HepG2 (cell line): ENCODE measurements around the gene NR4A2. TPM values are rescaled to one million over a fixed set of nuclear protein-coding genes. Genes with fewer than 3 reads are reported as not detected.

ENCODE experiments used
- ATAC-seq: fragments of 200-7000 bp; cut with Tn5 transposase; 3 replicates; pipeline ENCODE4 v1.9.1; 2020; ENCODE audit warnings: mild to moderate bottlenecking, moderate library complexity
- BruUV-seq: library from RNA; stranded (reverse); fragments of 400-500 nt; replicated peaks from 2 replicates; lab custom pipeline; 2021; lab: Mats Ljungman, UMichigan
- CTCF ChIA-PET: fragments of 300-600 bp; formaldehyde crosslinking; extraction: SDS; loops from one replicate; lab custom pipeline; 2021; ENCODE audit warnings: low total read pairs, inconsistent platforms, low intra/inter-chr PET ratio; lab: Yijun Ruan, JAX
- POLR2A ChIA-PET: fragments of 350-600 bp; sonication (Branson Sonifier 250); formaldehyde crosslinking; loops from one replicate; lab custom pipeline; 2020; ENCODE audit warnings: antibody characterized with exemption, inconsistent platforms; lab: Yijun Ruan, JAX
- DNase-seq: peaks from one replicate; pipeline ENCODE4 v3.0.0-alpha.2; 2015; ENCODE audit warnings: low spot score
- FAIRE-seq: peaks from 3 replicates; lab custom pipeline; 2011; peaks lifted over from hg19 to GRCh38; lab: Jason Lieb, UNC
- H2AFZ ChIP-seq: one replicate; pipeline ENCODE4 v1.6.1; 2011; ENCODE audit warnings: low read length, inconsistent platforms
- H3K27ac ChIP-seq: fragments of 300-600 bp; 3 replicates; pipeline ENCODE4 v1.8.0; 2011; ENCODE audit warnings: mixed run types, mild to moderate bottlenecking, mixed read lengths, low read length, inconsistent platforms; ENCODE audit not compliant: insufficient read depth; ENCODE audit errors: extremely low read length
- H3K27me3 ChIP-seq, 2 experiments: fragments of 200-600 bp in 1 of 2; 2 replicates in 1 of 2; 3 replicates in 1 of 2; pipeline versions ENCODE4 v1.6.0 to v1.8.0; 2011; ENCODE audit warnings: low read length in 2 of 2, mild to moderate bottlenecking in 2 of 2, moderate library complexity in 2 of 2, inconsistent platforms in 1 of 2; ENCODE audit not compliant: insufficient read depth in 2 of 2, control insufficient read depth in 1 of 2
- H3K36me3 ChIP-seq, 2 experiments: fragments of 200-600 bp in 1 of 2; replicated peaks in 1 of 2; 2 replicates in 1 of 2; 3 replicates in 1 of 2; pipeline versions ENCODE4 v1.5.1 to v1.8.0; 2011; ENCODE audit warnings: low read length in 2 of 2, inconsistent platforms in 1 of 2; ENCODE audit not compliant: insufficient read depth in 2 of 2, control insufficient read depth in 1 of 2
- H3K4me1 ChIP-seq: 2 replicates; pipeline ENCODE4 v1.5.1; 2012; ENCODE audit warnings: low read length, inconsistent platforms; ENCODE audit not compliant: insufficient read depth
- H3K4me2 ChIP-seq: 2 replicates; pipeline ENCODE4 v1.6.0; 2011; ENCODE audit warnings: low read depth, low read length, inconsistent platforms
- H3K4me3 ChIP-seq, 3 experiments: fragments of 200-600 bp in 1 of 3; sonication (generic), shearing (Covaris generic) in 1 of 3; replicated peaks in 1 of 3; 2 replicates each; pipeline ENCODE4 v1.5.1; 2011 to 2016; ENCODE audit warnings: low read length in 3 of 3, inconsistent platforms in 2 of 3, low read depth in 2 of 3, mild to moderate bottlenecking in 2 of 3, control low read depth in 1 of 3, mixed read lengths in 1 of 3; ENCODE audit not compliant: insufficient read depth in 1 of 3
- H3K79me2 ChIP-seq: one replicate; pipeline ENCODE4 v1.6.1; 2011; ENCODE audit warnings: low read length, inconsistent platforms; ENCODE audit not compliant: insufficient read depth
- H3K9ac ChIP-seq: 2 replicates; pipeline ENCODE4 v1.6.0; 2011; ENCODE audit warnings: mild to moderate bottlenecking, low read depth, low read length, inconsistent platforms; ENCODE audit not compliant: insufficient read depth
- H3K9me3 ChIP-seq: 2 replicates; pipeline ENCODE4 v1.5.1; 2012; ENCODE audit warnings: mild to moderate bottlenecking, low read length
- H4K20me1 ChIP-seq: 2 replicates; pipeline ENCODE4 v1.6.0; 2011; ENCODE audit warnings: inconsistent platforms, mild to moderate bottlenecking, low read length, moderate library complexity; ENCODE audit not compliant: insufficient read depth
- DDIT3 ChIP-seq: sonication (generic); formaldehyde crosslinking; IDR thresholded peaks from 2 replicates; pipeline ENCODE4 v1.4.0; 2020; ENCODE audit warnings: mild to moderate bottlenecking, missing genetic modification reagents
- GZF1 ChIP-seq: sonication (generic); formaldehyde crosslinking; IDR thresholded peaks from 2 replicates; pipeline ENCODE4 v1.5.1; 2020; ENCODE audit warnings: mild to moderate bottlenecking, missing genetic modification reagents
- HNF1A ChIP-seq, 2 experiments: sonication (generic) in 1 of 2; formaldehyde crosslinking in 1 of 2; IDR thresholded peaks; 2 replicates each; pipeline versions ENCODE4 v1.4.0 to v1.6.1; 2016 to 2020; ENCODE audit warnings: borderline replicate concordance in 1 of 2, low read depth in 1 of 2, mild to moderate bottlenecking in 1 of 2, missing genetic modification reagents in 1 of 2
- KDM5B ChIP-seq: sonication (generic); formaldehyde crosslinking; IDR thresholded peaks from 2 replicates; pipeline ENCODE4 v1.4.0; 2020; ENCODE audit warnings: missing genetic modification reagents, mild to moderate bottlenecking, borderline replicate concordance
- NR2F1 ChIP-seq, 2 experiments: fragments of 450-650 bp in 1 of 2; formaldehyde crosslinking in 1 of 2; IDR thresholded peaks; 2 replicates each; pipeline versions ENCODE4 v1.5.0 to v1.6.1; 2016 to 2020; ENCODE audit warnings: mild to moderate bottlenecking in 1 of 2, missing compliant biosample characterization in 1 of 2, missing genetic modification reagents in 1 of 2, moderate library complexity in 1 of 2
- PATZ1 ChIP-seq: sonication (generic); formaldehyde crosslinking; IDR thresholded peaks from 2 replicates; pipeline ENCODE4 v1.4.0; 2020; ENCODE audit warnings: missing genetic modification reagents
- RARA ChIP-seq: IDR thresholded peaks from 2 replicates; pipeline ENCODE4 v1.6.1; 2016; ENCODE audit warnings: missing genetic modification reagents, missing compliant biosample characterization
- ZBTB7B ChIP-seq: sonication (generic); formaldehyde crosslinking; IDR thresholded peaks from 2 replicates; pipeline ENCODE4 v1.4.0; 2020; ENCODE audit warnings: missing genetic modification reagents
- ZKSCAN5 ChIP-seq: sonication (generic); formaldehyde crosslinking; IDR thresholded peaks from 2 replicates; pipeline ENCODE4 v1.5.1; 2020; ENCODE audit warnings: mild to moderate bottlenecking, missing genetic modification reagents
- ZNF17 ChIP-seq: sonication (generic); formaldehyde crosslinking; IDR thresholded peaks from 2 replicates; pipeline ENCODE4 v1.5.0; 2020; ENCODE audit warnings: mild to moderate bottlenecking, missing genetic modification reagents
- ZNF292 ChIP-seq: sonication (generic); formaldehyde crosslinking; IDR thresholded peaks from 2 replicates; pipeline ENCODE4 v1.8.1; 2022; ENCODE audit warnings: mild to moderate bottlenecking, low read depth, missing genetic modification reagents, borderline replicate concordance
- WGBS: methylation state at CpG from one replicate; pipeline ENCODE4 v1.1.6; 2017; ENCODE audit warnings: low lambda C conversion rate; 5-methylcytosine and 5-hydroxymethylcytosine counted together
- in situ Hi-C: cut with HindIII; loops from 2 replicates; pipeline ENCODE4 v1.10.0; 2017; ENCODE audit warnings: low pct_unique_long_range_greater_than_20kb; ENCODE audit not compliant: extremely low pct_ligation_motif_present
- intact Hi-C: fragments of 100-400 bp; cut with micrococcal nuclease; formaldehyde crosslinking; loops from one replicate; pipeline ENCODE4 v1.10.0; 2022; ENCODE audit not compliant: unreplicated experiment
- polyA plus RNA-seq, 8 experiments: library from polyadenylated mRNA; depleted of rRNA in 3 of 8; stranded (reverse) in 7 of 8; unstranded in 1 of 8; fragments of >200 nt; fragmentation: Illumina TruSeq in 4 of 8; extraction: Trizol in 4 of 8; gene quantifications; 2 replicates each; pipeline versions ENCODE4 v1.2.1 to v1.2.3, GENCODE V29; 2011 to 2016; ENCODE audit warnings: low read depth in 4 of 8, missing spikeins in 1 of 8, mixed read lengths in 1 of 8; ENCODE audit not compliant: insufficient read depth in 1 of 8
- total RNA-seq, 5 experiments: library from RNA; depleted of rRNA; stranded (reverse); fragments of >200 nt; fragmentation: Illumina TruSeq; extraction: Trizol; gene quantifications; 2 replicates each; pipeline ENCODE4 v1.2.3, GENCODE V29; 2016; ENCODE audit warnings: low read depth in 1 of 5
- TF ChIP-seq, protein P1 (sequence below): IDR thresholded peaks from 2 replicates; pipeline ENCODE4 v1.6.1; 2016; ENCODE audit warnings: missing compliant biosample characterization, missing genetic modification reagents, borderline replicate concordance
- TF ChIP-seq, protein P2 (sequence below): sonication (generic); formaldehyde crosslinking; IDR thresholded peaks from 2 replicates; pipeline ENCODE4 v1.4.0; 2020; ENCODE audit warnings: missing genetic modification reagents, borderline replicate concordance

NR4A2 gene
- total and polyA plus RNA-seq, 2 of the 13 experiments (the other 11 are each of a cell fraction or from before 2014, with no cell fraction given), result not detected

DNA sequence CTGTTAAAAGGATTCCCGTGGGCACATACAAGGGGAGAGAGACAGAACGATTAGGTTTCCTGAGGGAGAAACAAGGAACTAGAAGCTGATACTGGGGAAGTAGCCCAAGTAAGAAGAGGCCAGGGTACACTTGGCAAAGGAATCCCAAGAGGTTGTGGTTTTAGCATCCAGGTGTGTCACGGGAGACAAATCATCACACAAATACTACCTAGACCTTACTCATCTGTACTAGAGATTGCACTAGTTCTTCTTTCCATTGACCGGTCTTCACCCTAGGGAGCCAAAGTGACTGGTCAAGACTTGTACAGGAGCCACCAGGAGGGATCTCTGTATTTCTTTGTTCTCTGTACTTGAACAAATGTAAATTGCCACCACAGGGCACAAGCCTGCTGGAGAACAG lies 14.2 kb upstream of the NR4A2 start:
- CTCF ChIA-PET, result no interaction called here
- no peak for ATAC-seq
- intact Hi-C loops (no loop called here), in situ Hi-C loops (loop anchor here (10.0 to 25.0 kb wide), 2 partner anchors 708 to 841 kb away; no protein-coding TSS in a partner anchor)
- Histone ChIP-seq H2AFZ (no peak overlapping the region), H3K4me3 (no peak overlapping the region), H3K27ac (no peak overlapping the region), H4K20me1 (no peaks in the 10 kb centered on the region), H3K9ac (no peak overlapping the region), H3K4me2 (no peak overlapping the region), H3K79me2 (no peaks in the 10 kb centered on the region), H3K9me3 (no peaks in the 10 kb centered on the region), H3K27me3 (peaks cover 3 to 28% of the 10 kb centered on the region in 2 experiments; a peak in 3 of 5 replicates), H3K4me1 (peaks cover 7% of the 10 kb centered on the region; the same call in 1 of the 2 replicates), H3K36me3 (no peaks in the 10 kb centered on the region)
- no TSS peak for BruUV-seq
- no peak for DNase-seq
- no peak for FAIRE-seq
- POLR2A ChIA-PET, result no interaction called here
- WGBS, result 36% methylated on average over 4 of the region's 4 CpGs
- TF ChIP-seq KDM5B (CRISPR knock-in tag), result no peak
- no peak for TF ChIP-seq DDIT3 (CRISPR knock-in tag)
- TF ChIP-seq ZNF292 (CRISPR knock-in tag), result no peak
- TF ChIP-seq PATZ1, result no peak
- TF ChIP-seq RARA (CRISPR knock-in tag), result no peak
- no peak for TF ChIP-seq ZNF17 (CRISPR knock-in tag)
- TF ChIP-seq ZKSCAN5 (CRISPR knock-in tag), result no peak
- TF ChIP-seq NR2F1 (CRISPR knock-in tag; IDR thresholded peaks at IDR 0.05), result no peak
- TF ChIP-seq, protein P1, sequence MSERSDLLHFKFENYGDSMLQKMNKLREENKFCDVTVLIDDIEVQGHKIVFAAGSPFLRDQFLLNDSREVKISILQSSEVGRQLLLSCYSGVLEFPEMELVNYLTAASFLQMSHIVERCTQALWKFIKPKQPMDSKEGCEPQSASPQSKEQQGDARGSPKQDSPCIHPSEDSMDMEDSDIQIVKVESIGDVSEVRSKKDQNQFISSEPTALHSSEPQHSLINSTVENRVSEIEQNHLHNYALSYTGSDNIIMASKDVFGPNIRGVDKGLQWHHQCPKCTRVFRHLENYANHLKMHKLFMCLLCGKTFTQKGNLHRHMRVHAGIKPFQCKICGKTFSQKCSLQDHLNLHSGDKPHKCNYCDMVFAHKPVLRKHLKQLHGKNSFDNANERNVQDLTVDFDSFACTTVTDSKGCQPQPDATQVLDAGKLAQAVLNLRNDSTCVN (CRISPR knock-in tag), result no peak
- no peak for TF ChIP-seq HNF1A (IDR thresholded peaks at IDR 0.05; ENCODE audit: low read depth)
- TF ChIP-seq HNF1A (CRISPR knock-in tag; IDR thresholded peaks at IDR 0.05; ENCODE audit: borderline replicate concordance), result no peak
- no peak for TF ChIP-seq GZF1
- TF ChIP-seq ZBTB7B, result no peak
- TF ChIP-seq, protein P2, sequence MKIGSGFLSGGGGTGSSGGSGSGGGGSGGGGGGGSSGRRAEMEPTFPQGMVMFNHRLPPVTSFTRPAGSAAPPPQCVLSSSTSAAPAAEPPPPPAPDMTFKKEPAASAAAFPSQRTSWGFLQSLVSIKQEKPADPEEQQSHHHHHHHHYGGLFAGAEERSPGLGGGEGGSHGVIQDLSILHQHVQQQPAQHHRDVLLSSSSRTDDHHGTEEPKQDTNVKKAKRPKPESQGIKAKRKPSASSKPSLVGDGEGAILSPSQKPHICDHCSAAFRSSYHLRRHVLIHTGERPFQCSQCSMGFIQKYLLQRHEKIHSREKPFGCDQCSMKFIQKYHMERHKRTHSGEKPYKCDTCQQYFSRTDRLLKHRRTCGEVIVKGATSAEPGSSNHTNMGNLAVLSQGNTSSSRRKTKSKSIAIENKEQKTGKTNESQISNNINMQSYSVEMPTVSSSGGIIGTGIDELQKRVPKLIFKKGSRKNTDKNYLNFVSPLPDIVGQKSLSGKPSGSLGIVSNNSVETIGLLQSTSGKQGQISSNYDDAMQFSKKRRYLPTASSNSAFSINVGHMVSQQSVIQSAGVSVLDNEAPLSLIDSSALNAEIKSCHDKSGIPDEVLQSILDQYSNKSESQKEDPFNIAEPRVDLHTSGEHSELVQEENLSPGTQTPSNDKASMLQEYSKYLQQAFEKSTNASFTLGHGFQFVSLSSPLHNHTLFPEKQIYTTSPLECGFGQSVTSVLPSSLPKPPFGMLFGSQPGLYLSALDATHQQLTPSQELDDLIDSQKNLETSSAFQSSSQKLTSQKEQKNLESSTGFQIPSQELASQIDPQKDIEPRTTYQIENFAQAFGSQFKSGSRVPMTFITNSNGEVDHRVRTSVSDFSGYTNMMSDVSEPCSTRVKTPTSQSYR (CRISPR knock-in tag), result no peak
